ENCODE data around the gene NRG4.
"Not testable (repeated sequence)": the region's sequence is repeated elsewhere in the genome, so short reads cannot be mapped to it uniquely, and the experiment has no call there.

The NRG4 gene

GRCh38 chr15:75994220-75994619, 18.0 kb downstream of the NRG4 start:
- in situ Hi-C loops (cut with MboI; ENCODE audit: low sequenced_read_pairs, unreplicated experiment): no loop called here
- no peak for TF ChIP-seq CTCF (IDR thresholded peaks at IDR 0.05; ENCODE audit: borderline replicate concordance, control extremely low read depth, extremely low read depth, insufficient read depth, missing control alignments)
- no peak for DNase-seq (ENCODE audit: low spot score)

- TF ChIP-seq CTCF (IDR thresholded peaks at IDR 0.05; ENCODE audit: borderline replicate concordance, control extremely low read depth, extremely low read depth, insufficient read depth, missing control alignments): no peak
- no peak for DNase-seq (ENCODE audit: low spot score)
- in situ Hi-C loops (cut with MboI; ENCODE audit: low sequenced_read_pairs, unreplicated experiment): no loop called here
These were observed 19.3 kb downstream of the NRG4 start for GRCh38 chr15:75992897-75993296.

GRCh38 chr15:75989875-75990274, 22.3 kb downstream of the NRG4 start:
- DNase-seq (ENCODE audit: low spot score): no peak
- in situ Hi-C loops (cut with MboI; ENCODE audit: low sequenced_read_pairs, unreplicated experiment): no loop called here
- no peak for TF ChIP-seq CTCF (IDR thresholded peaks at IDR 0.05; ENCODE audit: borderline replicate concordance, control extremely low read depth, extremely low read depth, insufficient read depth, missing control alignments)

GRCh38 chr15:75989045-75989444, 23.2 kb downstream of the NRG4 start:
- no peak for TF ChIP-seq CTCF (IDR thresholded peaks at IDR 0.05; ENCODE audit: borderline replicate concordance, control extremely low read depth, extremely low read depth, insufficient read depth, missing control alignments)
- in situ Hi-C loops (cut with MboI; ENCODE audit: low sequenced_read_pairs, unreplicated experiment): no loop called here
- no peak for DNase-seq (ENCODE audit: low spot score)

GRCh38 chr15:75985971-75986370, 26.3 kb downstream of the NRG4 start:
- DNase-seq (ENCODE audit: low spot score): no peak
- in situ Hi-C loops (cut with MboI; ENCODE audit: low sequenced_read_pairs, unreplicated experiment): no loop called here
- no peak for TF ChIP-seq CTCF (IDR thresholded peaks at IDR 0.05; ENCODE audit: borderline replicate concordance, control extremely low read depth, extremely low read depth, insufficient read depth, missing control alignments)

GRCh38 chr15:75984706-75985105, 27.5 kb downstream of the NRG4 start:
- DNase-seq (ENCODE audit: low spot score); in situ Hi-C loops (cut with MboI; ENCODE audit: low sequenced_read_pairs, unreplicated experiment): not testable (repeated sequence)

GRCh38 chr15:75982468-75982867, 29.8 kb downstream of the NRG4 start:
- DNase-seq (ENCODE audit: low spot score): no peak
- TF ChIP-seq CTCF (IDR thresholded peaks at IDR 0.05; ENCODE audit: borderline replicate concordance, control extremely low read depth, extremely low read depth, insufficient read depth, missing control alignments): no peak
- in situ Hi-C loops (cut with MboI; ENCODE audit: low sequenced_read_pairs, unreplicated experiment): no loop called here
